Measurements from ENCODE around the gene LCE1C. TPM values are rescaled to one million over a fixed set of nuclear protein-coding genes. Genes with fewer than 3 reads are reported as not detected.

LCE1C gene
- total and polyA plus RNA-seq, 10 donors: not detected

- Histone ChIP-seq H3K4me3 (no peak within 1 kb of the TSS), H3K36me3 (no peaks in the 10 kb centered on the region), H3K4me1 (no peaks in the 10 kb centered on the region), H3K9me3 (no peaks in the 10 kb centered on the region), H3K27me3 (replicated peaks in 1 of 7) (peaks cover 0 to 43% (median 0%) of the 10 kb centered on the region in 7 donors), H3K27ac (no peak within 1 kb of the TSS)
- intact Hi-C loops (cut with DNase I; ENCODE audit: low total_unique reads): no loop called here
- no peak for TF ChIP-seq CTCF (IDR thresholded peaks at IDR 0.05 in 8 of 11, conservative IDR thresholded peaks at IDR 0.05 in 3 of 11)
- no peak for TF ChIP-seq POLR2A (IDR thresholded peaks at IDR 0.05)
- TF ChIP-seq POLR2AphosphoS5 (IDR thresholded peaks at IDR 0.05): no peak
- DNase-seq: no peak
- WGBS, 5 donors: 69 to 86% (median 73%) methylated on average over 6 of the region's 6 CpGs
These were observed 48.7 kb downstream of the LCE1C start, which contains the start of gene KPRP for GRCh38 chr1:152757747-152758146. TSS of gene KPRP (plus strand) at chr1:152758025. CDS start at chr1:152759589, 1,564 bp downstream.

- WGBS, 5 donors: 69 to 88% (median 75%) methylated on average over 1 to 2 of the region's 2 CpGs
- no peak for TF ChIP-seq POLR2AphosphoS5 (IDR thresholded peaks at IDR 0.05)
- TF ChIP-seq POLR2A (IDR thresholded peaks at IDR 0.05): no peak
- no peak for TF ChIP-seq CTCF (IDR thresholded peaks at IDR 0.05 in 8 of 11, conservative IDR thresholded peaks at IDR 0.05 in 3 of 11)
- intact Hi-C loops (cut with DNase I; ENCODE audit: low total_unique reads): no loop called here
- Histone ChIP-seq H3K27me3 (replicated peaks in 1 of 7) (peaks cover 0 to 43% (median 0%) of the 10 kb centered on the region in 7 donors), H3K36me3 (no peaks in the 10 kb centered on the region), H3K4me3 (no peak overlapping the region), H3K9me3 (no peaks in the 10 kb centered on the region), H3K27ac (no peak overlapping the region), H3K4me1 (no peaks in the 10 kb centered on the region)
- DNase-seq: no peak
These were observed 49.6 kb downstream of the LCE1C start for GRCh38 chr1:152756872-152757271.

Other genes starting within 250 kb of the LCE1C start
- not detected for gene LCE3E, start 239.9 kb downstream of the LCE1C start, total RNA-seq
- gene LCE3E, start 239.9 kb downstream of the LCE1C start, polyA plus RNA-seq: not detected
- gene LCE3D, start 226.1 kb downstream of the LCE1C start, total RNA-seq: not detected
- gene LCE3D, start 226.1 kb downstream of the LCE1C start, polyA plus RNA-seq: under 1 TPM in 1 of 3 donors, not detected in 2; 0.32 TPM
- gene LCE3C, start 206.4 kb downstream of the LCE1C start, total RNA-seq: not detected
- gene LCE3C, start 206.4 kb downstream of the LCE1C start, polyA plus RNA-seq: not detected
- not detected for gene LCE3B, start 192.8 kb downstream of the LCE1C start, total RNA-seq
- not detected for gene LCE3B, start 192.8 kb downstream of the LCE1C start, polyA plus RNA-seq
- gene LCE3A, start 183.5 kb downstream of the LCE1C start, total RNA-seq: not detected
- gene LCE3A, start 183.5 kb downstream of the LCE1C start, polyA plus RNA-seq: not detected
- gene LCE2D, start 143.3 kb downstream of the LCE1C start, total RNA-seq: not detected
- gene LCE2D, start 143.3 kb downstream of the LCE1C start, polyA plus RNA-seq: not detected
- not detected for gene LCE2C, start 131.4 kb downstream of the LCE1C start, total RNA-seq
- gene LCE2C, start 131.4 kb downstream of the LCE1C start, polyA plus RNA-seq: not detected
- not detected for gene LCE2B, start 120.5 kb downstream of the LCE1C start, total RNA-seq
- not detected for gene LCE2B, start 120.5 kb downstream of the LCE1C start, polyA plus RNA-seq
- not detected for gene LCE2A, start 108.3 kb downstream of the LCE1C start, total RNA-seq
- not detected for gene LCE2A, start 108.3 kb downstream of the LCE1C start, polyA plus RNA-seq
- gene LCE4A, start 98.5 kb downstream of the LCE1C start, total RNA-seq: not detected
- not detected for gene LCE4A, start 98.5 kb downstream of the LCE1C start, polyA plus RNA-seq
- gene KPRP, start 48.6 kb downstream of the LCE1C start, total RNA-seq: not detected
- gene KPRP, start 48.6 kb downstream of the LCE1C start, polyA plus RNA-seq: not detected
- not detected for gene LCE1F, start 31.5 kb downstream of the LCE1C start, total RNA-seq
- gene LCE1F, start 31.5 kb downstream of the LCE1C start, polyA plus RNA-seq: not detected
- gene LCE1E, start 20.4 kb downstream of the LCE1C start, total RNA-seq: not detected
- not detected for gene LCE1E, start 20.4 kb downstream of the LCE1C start, polyA plus RNA-seq
- gene LCE1D, start 9.9 kb downstream of the LCE1C start, total RNA-seq: not detected
- gene LCE1D, start 9.9 kb downstream of the LCE1C start, polyA plus RNA-seq: not detected
- gene LCE1B, start 5.3 kb upstream of the LCE1C start, total RNA-seq: not detected
- gene LCE1B, start 5.3 kb upstream of the LCE1C start, polyA plus RNA-seq: not detected
- gene LCE1A, start 20.8 kb upstream of the LCE1C start, total RNA-seq: not detected
- not detected for gene LCE1A, start 20.8 kb upstream of the LCE1C start, polyA plus RNA-seq
- not detected for gene LCE6A, start 36.2 kb upstream of the LCE1C start, total RNA-seq
- gene LCE6A, start 36.2 kb upstream of the LCE1C start, polyA plus RNA-seq: not detected
- not detected for gene LCE7A, start 53.3 kb upstream of the LCE1C start, total RNA-seq
- gene LCE7A, start 53.3 kb upstream of the LCE1C start, polyA plus RNA-seq: not detected
- gene SMCP, start 71.7 kb upstream of the LCE1C start, total RNA-seq: not detected
- not detected for gene SMCP, start 71.7 kb upstream of the LCE1C start, polyA plus RNA-seq
- gene IVL, start 101.9 kb upstream of the LCE1C start, total RNA-seq: not detected
- gene IVL, start 101.9 kb upstream of the LCE1C start, polyA plus RNA-seq: under 1 TPM in 2 of 3 donors, not detected in 1; 0.04 to 0.05 TPM
- not detected for gene SPRR5, start 140.6 kb upstream of the LCE1C start, total RNA-seq
- gene SPRR5, start 140.6 kb upstream of the LCE1C start, polyA plus RNA-seq: not detected
- gene SPRR4, start 164.0 kb upstream of the LCE1C start, total RNA-seq: not detected
- gene SPRR4, start 164.0 kb upstream of the LCE1C start, polyA plus RNA-seq: not detected
- gene SPRR1A, start 177.4 kb upstream of the LCE1C start, total RNA-seq: not detected
- gene SPRR1A, start 177.4 kb upstream of the LCE1C start, polyA plus RNA-seq: not detected
- gene SPRR3, start 195.1 kb upstream of the LCE1C start, total RNA-seq: not detected
- gene SPRR3, start 195.1 kb upstream of the LCE1C start, polyA plus RNA-seq: 1 to 10 TPM in 2 of 3 donors, under 1 TPM in 1; 0.39 to 9.3 (median 1.8) TPM
- not detected for gene SPRR1B, start 224.6 kb upstream of the LCE1C start, total RNA-seq
- 1 to 10 TPM in 1 of 3 donors, under 1 TPM in 1, not detected in 1; 0.30 to 1.2 TPM for gene SPRR1B, start 224.6 kb upstream of the LCE1C start, polyA plus RNA-seq
- gene SPRR2D, start 234.5 kb upstream of the LCE1C start, total RNA-seq: not detected
- 1 to 10 TPM in 1 of 3 donors, not detected in 2; 1.1 TPM for gene SPRR2D, start 234.5 kb upstream of the LCE1C start, polyA plus RNA-seq

Measured in spleen (tissue), 11 donors.